NT2/D1 (cell line): ENCODE data around the gene PCSK7.
"Not testable (repeated sequence)": the region's sequence is repeated elsewhere in the genome, so short reads cannot be mapped to it uniquely, and the experiment has no call there.

Experiments
- SUZ12 ChIP-seq: IDR thresholded peaks from 2 replicates; pipeline ENCODE4 v1.6.1; 2011; ENCODE audit not compliant: insufficient read length, insufficient read depth; ENCODE audit errors: extremely low read depth
- YY1 ChIP-seq: IDR thresholded peaks from 2 replicates; pipeline ENCODE4 v1.6.1; 2011; ENCODE audit not compliant: insufficient read length, insufficient read depth
- ZNF274 ChIP-seq: IDR thresholded peaks from 2 replicates; pipeline ENCODE4 v1.6.1; 2011; ENCODE audit warnings: mild to moderate bottlenecking, low read depth, low read length

DNA sequence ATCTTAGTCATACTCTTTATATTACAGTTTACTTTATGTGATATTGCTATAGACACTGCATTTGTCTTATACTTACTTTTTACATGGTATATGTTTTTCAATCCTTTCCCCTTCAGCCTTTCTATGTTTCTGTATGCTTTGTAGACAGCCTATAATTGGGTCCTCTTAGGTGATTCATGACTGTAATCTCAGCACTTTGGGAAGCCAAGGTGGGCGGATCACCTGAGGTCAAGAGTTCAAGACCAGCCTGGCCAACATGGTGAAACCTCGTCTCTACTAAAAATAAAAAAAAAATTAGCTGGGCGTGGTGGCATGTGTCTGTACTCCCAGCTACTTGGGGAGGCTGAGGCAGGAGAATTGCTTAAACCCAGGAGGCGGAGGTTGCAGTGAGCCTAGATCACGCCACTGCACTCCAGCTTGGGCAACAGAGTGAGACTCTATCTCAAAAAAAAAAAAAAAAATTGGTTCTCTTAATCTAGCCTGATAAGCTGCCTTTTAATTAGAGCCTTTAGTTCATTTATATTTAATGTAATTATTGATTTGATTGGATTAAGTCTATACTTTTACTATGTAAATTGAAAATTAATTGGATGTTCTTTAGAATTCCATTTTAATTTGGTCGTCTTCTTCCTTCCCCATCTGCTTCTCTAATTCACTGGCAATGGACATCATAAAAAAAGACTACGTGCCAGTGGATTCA is 32.9 kb upstream of the PCSK7 start:
- TF ChIP-seq YY1, ZNF274, SUZ12: not testable (repeated sequence)
